Liver (tissue), 9 donors: ENCODE measurements around the gene GNAI2. TPM values are rescaled to one million over a fixed set of nuclear protein-coding genes. Genes with fewer than 3 reads are reported as not detected.

Experiments
- DNase-seq: peaks from one replicate; pipeline ENCODE4 v3.0.0-alpha.2; 2017; ENCODE audit warnings: low spot score
- H3K27ac ChIP-seq, 2 donors: one replicate each; pipeline ENCODE4 v1.7.0; 2013; ENCODE audit warnings: inconsistent platforms in 2 of 2, low read length in 2 of 2, control low read depth in 1 of 2, low read depth in 1 of 2, mild to moderate bottlenecking in 1 of 2
- H3K27me3 ChIP-seq, 4 donors: one replicate each; pipeline versions ENCODE4 v1.6.1 to v1.7.0; 2013; ENCODE audit warnings: low read length in 3 of 4, inconsistent platforms in 1 of 4, mild to moderate bottlenecking in 1 of 4, moderate library complexity in 1 of 4; ENCODE audit not compliant: control insufficient read depth in 4 of 4, insufficient read depth in 4 of 4
- H3K36me3 ChIP-seq, 4 donors: one replicate each; pipeline versions ENCODE4 v1.6.1 to v1.7.0; 2013; ENCODE audit warnings: low read length in 3 of 4, mild to moderate bottlenecking in 3 of 4, low read depth in 1 of 4, moderate library complexity in 1 of 4; ENCODE audit not compliant: control insufficient read depth in 4 of 4, insufficient read depth in 3 of 4
- H3K4me1 ChIP-seq, 4 donors: one replicate each; pipeline versions ENCODE4 v1.6.1 to v1.7.0; 2013; ENCODE audit warnings: low read length in 3 of 4, mild to moderate bottlenecking in 3 of 4, moderate library complexity in 1 of 4; ENCODE audit not compliant: control insufficient read depth in 4 of 4, insufficient read depth in 4 of 4
- H3K4me3 ChIP-seq, 3 donors: one replicate each; pipeline versions ENCODE4 v1.6.1 to v1.7.0; 2013; ENCODE audit warnings: low read length in 3 of 3, control low read depth in 1 of 3, low read depth in 1 of 3, mild to moderate bottlenecking in 1 of 3
- H3K9ac ChIP-seq, 2 donors: one replicate each; pipeline ENCODE4 v1.7.0; 2013; ENCODE audit warnings: low read length in 2 of 2, mild to moderate bottlenecking in 2 of 2, moderate library complexity in 2 of 2, control low read depth in 1 of 2, low read depth in 1 of 2
- H3K9me3 ChIP-seq, 4 donors: one replicate each; pipeline versions ENCODE4 v1.6.1 to v1.7.0; 2013; ENCODE audit warnings: low read length in 3 of 4; ENCODE audit not compliant: control insufficient read depth in 4 of 4
- ATF3 ChIP-seq: IDR thresholded peaks from 2 replicates; pipeline ENCODE4 v1.6.1; 2016; ENCODE audit warnings: antibody characterized with exemption
- EGR1 ChIP-seq, 2 donors: IDR thresholded peaks; 2 replicates each; pipeline ENCODE4 v1.6.1; 2016 to 2018; ENCODE audit warnings: antibody characterized with exemption in 2 of 2, low read depth in 2 of 2
- FOXA1 ChIP-seq: IDR thresholded peaks from 2 replicates; pipeline ENCODE4 v1.6.1; 2016; ENCODE audit warnings: antibody characterized with exemption
- GABPA ChIP-seq, 2 donors: IDR thresholded peaks in 1 of 2; conservative IDR thresholded peaks in 1 of 2; 2 replicates each; pipeline ENCODE4 v1.6.1; 2016; ENCODE audit warnings: antibody characterized with exemption in 2 of 2, mild to moderate bottlenecking in 1 of 2, moderate library complexity in 1 of 2
- HNF4A ChIP-seq, 2 donors: conservative IDR thresholded peaks; 2 replicates each; pipeline ENCODE4 v1.6.1; 2016; ENCODE audit warnings: antibody characterized with exemption in 2 of 2, mild to moderate bottlenecking in 2 of 2
- HNF4G ChIP-seq: IDR thresholded peaks from 2 replicates; pipeline ENCODE4 v1.6.1; 2016; ENCODE audit warnings: antibody characterized with exemption
- NR2F2 ChIP-seq: IDR thresholded peaks from 2 replicates; pipeline ENCODE4 v1.6.1; 2016; ENCODE audit warnings: antibody characterized with exemption
- RAD21 ChIP-seq, 2 donors: IDR thresholded peaks; 2 replicates each; pipeline ENCODE4 v1.6.1; 2016; ENCODE audit warnings: antibody characterized with exemption in 2 of 2, mild to moderate bottlenecking in 2 of 2
- RXRA ChIP-seq, 2 donors: IDR thresholded peaks; 2 replicates each; pipeline ENCODE4 v1.6.1; 2017 to 2018; ENCODE audit warnings: antibody characterized with exemption in 2 of 2, mild to moderate bottlenecking in 1 of 2
- SP1 ChIP-seq: IDR thresholded peaks from 2 replicates; pipeline ENCODE4 v1.6.1; 2018; ENCODE audit warnings: antibody characterized with exemption, mild to moderate bottlenecking
- TAF1 ChIP-seq: conservative IDR thresholded peaks from 2 replicates; pipeline ENCODE4 v1.6.1; 2016; ENCODE audit warnings: antibody characterized with exemption, mild to moderate bottlenecking
- YY1 ChIP-seq: IDR thresholded peaks from 2 replicates; pipeline ENCODE4 v1.6.1; 2016; ENCODE audit warnings: antibody characterized with exemption, mild to moderate bottlenecking
- WGBS: extraction: QIAGEN DNeasy Blood & Tissue Kit; methylation state at CpG from one replicate; pipeline ENCODE4 v1.1.7; 2013; 5-methylcytosine and 5-hydroxymethylcytosine counted together
- polyA plus RNA-seq, 2 donors: library from polyadenylated mRNA; stranded (reverse) in 1 of 2; unstranded in 1 of 2; fragments of 200-250 nt in 1 of 2; fragments of >200 nt in 1 of 2; fragmentation: Nextera tagmentation in 1 of 2; extraction: Ambion mirVana in 1 of 2; gene quantifications; one replicate each; pipeline versions ENCODE4 v1.2.1 to v1.2.3, GENCODE V29; 2013 to 2015
- total RNA-seq, 2 donors: library from RNA; depleted of rRNA; stranded (reverse); fragments of >200 nt; gene quantifications; one replicate each; pipeline ENCODE4 v1.2.3, GENCODE V29; 2014
- TF ChIP-seq, protein P1 (sequence below): IDR thresholded peaks from 2 replicates; pipeline ENCODE4 v1.6.1; 2016; ENCODE audit warnings: antibody characterized with exemption
- TF ChIP-seq, protein P2 (sequence below): IDR thresholded peaks from 2 replicates; pipeline ENCODE4 v1.6.1; 2016; ENCODE audit warnings: antibody characterized with exemption, mild to moderate bottlenecking
- TF ChIP-seq, protein P3 (sequence below): fragments of 150-350 bp; IDR thresholded peaks from 2 replicates; pipeline ENCODE4 v1.5.1; 2017; ENCODE audit warnings: improper control_type of control experiment, low read depth, low read length; ENCODE audit not compliant: missing input control
- donor health status: healthy.
- donor health status: healthy.
- donor health status: healthy.
- donor health status: healthy.
- donor health status: healthy.

GNAI2 gene
- total and polyA plus RNA-seq, 4 donors = 58.3 to 86.3 (median 62.3) TPM

- no peak for TF ChIP-seq FOXA1
- TF ChIP-seq NR2F2 = no peak
- TF ChIP-seq TAF1 = no peak
Measured at GRCh38 chr3:50224639-50225038, 11.4 kb upstream of the GNAI2 start (continued).

DNA sequence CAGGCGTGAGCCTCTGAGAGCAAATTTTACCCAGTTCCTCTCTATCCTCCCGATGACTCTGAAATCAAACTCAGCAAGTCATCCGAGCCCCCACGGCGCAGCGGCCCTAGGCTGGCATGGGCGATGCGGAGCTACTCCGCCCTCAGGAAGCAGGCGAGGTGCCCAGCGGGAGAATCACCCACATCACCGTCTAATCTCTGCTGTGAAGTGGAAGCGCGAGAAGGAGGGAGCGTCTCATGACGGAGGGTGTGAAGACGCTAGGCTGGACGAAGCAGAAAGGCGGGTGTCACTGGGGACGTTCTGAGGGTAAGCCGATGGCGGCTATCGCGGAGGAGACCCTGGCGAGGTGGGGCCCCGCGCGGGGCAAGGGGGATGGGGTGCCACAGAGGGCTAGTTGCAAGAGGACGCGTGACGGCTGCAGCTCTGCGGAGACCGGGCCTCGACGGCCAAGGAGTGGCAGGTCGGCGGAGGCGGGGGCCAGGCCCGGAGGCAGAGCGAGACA is 9.1 kb upstream of the GNAI2 start:
- H3K27ac ChIP-seq = peak overlapping the region in 1 of 2 donors; percentile 37
- H3K4me3 ChIP-seq = peak overlapping the region in 1 of 3 donors; percentile 77
- H3K4me1 ChIP-seq = peaks cover 4 to 18% (median 12%) of the 10 kb centered on the region in 4 donors
- no peaks in the 10 kb centered on the region for H3K27me3 ChIP-seq
- H3K9me3 ChIP-seq = no peaks in the 10 kb centered on the region
- TF ChIP-seq RAD21 (IDR thresholded peaks at IDR 0.05) (no peak), ATF3 (no peak), EGR1 (IDR thresholded peaks at IDR 0.05; ENCODE audit: low read depth in 2 of 2) (no peak)
- TF ChIP-seq, protein P1, sequence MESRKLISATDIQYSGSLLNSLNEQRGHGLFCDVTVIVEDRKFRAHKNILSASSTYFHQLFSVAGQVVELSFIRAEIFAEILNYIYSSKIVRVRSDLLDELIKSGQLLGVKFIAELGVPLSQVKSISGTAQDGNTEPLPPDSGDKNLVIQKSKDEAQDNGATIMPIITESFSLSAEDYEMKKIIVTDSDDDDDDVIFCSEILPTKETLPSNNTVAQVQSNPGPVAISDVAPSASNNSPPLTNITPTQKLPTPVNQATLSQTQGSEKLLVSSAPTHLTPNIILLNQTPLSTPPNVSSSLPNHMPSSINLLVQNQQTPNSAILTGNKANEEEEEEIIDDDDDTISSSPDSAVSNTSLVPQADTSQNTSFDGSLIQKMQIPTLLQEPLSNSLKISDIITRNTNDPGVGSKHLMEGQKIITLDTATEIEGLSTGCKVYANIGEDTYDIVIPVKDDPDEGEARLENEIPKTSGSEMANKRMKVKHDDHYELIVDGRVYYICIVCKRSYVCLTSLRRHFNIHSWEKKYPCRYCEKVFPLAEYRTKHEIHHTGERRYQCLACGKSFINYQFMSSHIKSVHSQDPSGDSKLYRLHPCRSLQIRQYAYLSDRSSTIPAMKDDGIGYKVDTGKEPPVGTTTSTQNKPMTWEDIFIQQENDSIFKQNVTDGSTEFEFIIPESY = no peak
- no peaks in the 10 kb centered on the region for H3K36me3 ChIP-seq
- DNase-seq = no peak
- H3K9ac ChIP-seq = peak overlapping the region; percentile 36 to 44
- 2% methylated on average over 40 of the region's 40 CpGs for WGBS

DNA sequence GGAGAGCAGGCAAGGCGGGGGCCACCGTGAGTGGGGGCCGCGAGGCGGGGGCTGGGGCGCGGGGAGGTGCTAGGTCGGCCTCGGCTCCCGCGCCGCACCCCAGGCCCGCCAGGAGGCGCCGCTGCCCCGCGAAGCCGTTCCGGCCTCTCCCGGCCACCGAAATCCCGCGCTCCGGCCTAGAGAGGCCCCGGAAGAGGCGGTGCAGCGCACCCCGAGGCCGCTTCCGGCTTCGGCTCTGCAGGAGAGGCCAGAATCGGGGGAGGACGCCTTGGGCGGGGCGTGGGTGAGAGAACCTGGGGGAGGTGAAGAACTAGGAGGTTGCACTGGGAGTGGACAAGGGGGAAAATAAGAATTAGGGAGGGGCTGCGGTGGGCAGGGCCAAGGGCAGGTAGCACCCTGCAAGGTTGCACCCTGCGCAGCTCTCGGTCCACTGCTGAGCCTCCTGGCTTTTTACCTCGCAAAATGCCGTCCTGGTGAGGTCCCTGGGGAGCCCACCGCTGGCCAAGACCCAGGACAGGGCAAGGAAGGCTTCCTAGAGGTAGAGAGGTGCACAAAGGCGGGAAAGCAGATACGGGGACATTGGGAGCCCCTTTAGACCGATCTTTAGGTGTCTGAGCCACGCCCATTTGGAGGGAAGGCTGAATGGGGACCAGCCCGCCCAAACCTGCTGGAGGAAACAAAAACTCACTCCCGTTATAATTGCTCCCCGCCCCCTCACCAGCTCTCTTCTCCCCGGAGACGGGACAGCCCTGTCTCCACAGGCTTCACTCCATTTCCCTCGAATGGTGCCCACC is 8.4 kb upstream of the GNAI2 start:
- peak overlapping the region; percentile 70 to 88 (median 77) for H3K4me3 ChIP-seq
- H3K36me3 ChIP-seq = no peaks in the 10 kb centered on the region
- WGBS = under 1% methylated on average over 51 of the region's 51 CpGs
- no peaks in the 10 kb centered on the region for H3K27me3 ChIP-seq
- H3K27ac ChIP-seq = peak overlapping the region; percentile 48 to 69
- TF ChIP-seq NR2F2 (no peak), HNF4A (conservative IDR thresholded peaks at IDR 0.05) (peak in 1 of 2 donors; percentile 27), TAF1 (no peak), YY1 (peak; percentile 38), RAD21 (IDR thresholded peaks at IDR 0.05) (peak; percentile 80 to 84), HNF4G (no peak), EGR1 (IDR thresholded peaks at IDR 0.05; ENCODE audit: low read depth in 2 of 2) (peak; percentile 23 to 56), RXRA (IDR thresholded peaks at IDR 0.05) (peak in 1 of 2 donors; percentile 8), ATF3 (no peak), GABPA (IDR thresholded peaks at IDR 0.05 in 1 of 2, conservative IDR thresholded peaks at IDR 0.05 in 1 of 2) (peak; percentile 81 to 93), SP1 (peak; percentile 53)
- TF ChIP-seq, protein P2, sequence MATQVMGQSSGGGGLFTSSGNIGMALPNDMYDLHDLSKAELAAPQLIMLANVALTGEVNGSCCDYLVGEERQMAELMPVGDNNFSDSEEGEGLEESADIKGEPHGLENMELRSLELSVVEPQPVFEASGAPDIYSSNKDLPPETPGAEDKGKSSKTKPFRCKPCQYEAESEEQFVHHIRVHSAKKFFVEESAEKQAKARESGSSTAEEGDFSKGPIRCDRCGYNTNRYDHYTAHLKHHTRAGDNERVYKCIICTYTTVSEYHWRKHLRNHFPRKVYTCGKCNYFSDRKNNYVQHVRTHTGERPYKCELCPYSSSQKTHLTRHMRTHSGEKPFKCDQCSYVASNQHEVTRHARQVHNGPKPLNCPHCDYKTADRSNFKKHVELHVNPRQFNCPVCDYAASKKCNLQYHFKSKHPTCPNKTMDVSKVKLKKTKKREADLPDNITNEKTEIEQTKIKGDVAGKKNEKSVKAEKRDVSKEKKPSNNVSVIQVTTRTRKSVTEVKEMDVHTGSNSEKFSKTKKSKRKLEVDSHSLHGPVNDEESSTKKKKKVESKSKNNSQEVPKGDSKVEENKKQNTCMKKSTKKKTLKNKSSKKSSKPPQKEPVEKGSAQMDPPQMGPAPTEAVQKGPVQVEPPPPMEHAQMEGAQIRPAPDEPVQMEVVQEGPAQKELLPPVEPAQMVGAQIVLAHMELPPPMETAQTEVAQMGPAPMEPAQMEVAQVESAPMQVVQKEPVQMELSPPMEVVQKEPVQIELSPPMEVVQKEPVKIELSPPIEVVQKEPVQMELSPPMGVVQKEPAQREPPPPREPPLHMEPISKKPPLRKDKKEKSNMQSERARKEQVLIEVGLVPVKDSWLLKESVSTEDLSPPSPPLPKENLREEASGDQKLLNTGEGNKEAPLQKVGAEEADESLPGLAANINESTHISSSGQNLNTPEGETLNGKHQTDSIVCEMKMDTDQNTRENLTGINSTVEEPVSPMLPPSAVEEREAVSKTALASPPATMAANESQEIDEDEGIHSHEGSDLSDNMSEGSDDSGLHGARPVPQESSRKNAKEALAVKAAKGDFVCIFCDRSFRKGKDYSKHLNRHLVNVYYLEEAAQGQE = no peak
- TF ChIP-seq, protein P1 = no peak
- TF ChIP-seq, protein P3, sequence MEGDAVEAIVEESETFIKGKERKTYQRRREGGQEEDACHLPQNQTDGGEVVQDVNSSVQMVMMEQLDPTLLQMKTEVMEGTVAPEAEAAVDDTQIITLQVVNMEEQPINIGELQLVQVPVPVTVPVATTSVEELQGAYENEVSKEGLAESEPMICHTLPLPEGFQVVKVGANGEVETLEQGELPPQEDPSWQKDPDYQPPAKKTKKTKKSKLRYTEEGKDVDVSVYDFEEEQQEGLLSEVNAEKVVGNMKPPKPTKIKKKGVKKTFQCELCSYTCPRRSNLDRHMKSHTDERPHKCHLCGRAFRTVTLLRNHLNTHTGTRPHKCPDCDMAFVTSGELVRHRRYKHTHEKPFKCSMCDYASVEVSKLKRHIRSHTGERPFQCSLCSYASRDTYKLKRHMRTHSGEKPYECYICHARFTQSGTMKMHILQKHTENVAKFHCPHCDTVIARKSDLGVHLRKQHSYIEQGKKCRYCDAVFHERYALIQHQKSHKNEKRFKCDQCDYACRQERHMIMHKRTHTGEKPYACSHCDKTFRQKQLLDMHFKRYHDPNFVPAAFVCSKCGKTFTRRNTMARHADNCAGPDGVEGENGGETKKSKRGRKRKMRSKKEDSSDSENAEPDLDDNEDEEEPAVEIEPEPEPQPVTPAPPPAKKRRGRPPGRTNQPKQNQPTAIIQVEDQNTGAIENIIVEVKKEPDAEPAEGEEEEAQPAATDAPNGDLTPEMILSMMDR = peak; percentile 89
- peaks cover 4 to 18% (median 11%) of the 10 kb centered on the region in 4 donors for H3K4me1 ChIP-seq
- no peaks in the 10 kb centered on the region for H3K9me3 ChIP-seq
- peak; percentile 88 for DNase-seq
- H3K9ac ChIP-seq = peak overlapping the region in 1 of 2 donors; percentile 43
